WTC11 (cell line): ENCODE measurements around the gene PCGF3. TPM values are rescaled to one million over a fixed set of nuclear protein-coding genes. Genes with fewer than 3 reads are reported as not detected.

Source experiments
- ATAC-seq: fragments of 200-7000 bp; cut with Tn5 transposase; 2 replicates; pipeline ENCODE4 v1.10.0; 2021; ENCODE audit warnings: mild to moderate bottlenecking, moderate library complexity
- CTCF ChIA-PET: fragments of 300-600 bp; sonication (Branson Sonifier 250); formaldehyde crosslinking; loops from one replicate; lab custom pipeline; 2021; ENCODE audit warnings: antibody characterized with exemption; lab: Charles Lee
- POLR2A ChIA-PET: fragments of 350-600 bp; sonication (Branson Sonifier 250); formaldehyde crosslinking; loops from one replicate; lab custom pipeline; 2021; ENCODE audit warnings: antibody characterized with exemption; lab: Charles Lee
- DNase-seq: peaks from one replicate; pipeline ENCODE4 v3.0.0; 2021; ENCODE audit warnings: low spot score
- H3K27ac Mint-ChIP-seq: 2 replicates; pipeline ENCODE4 v1.8.0; 2021; ENCODE audit warnings: mixed read lengths
- H3K27me3 Mint-ChIP-seq: 2 replicates; pipeline ENCODE4 v1.8.0; 2021; ENCODE audit warnings: low read depth, mild to moderate bottlenecking, moderate library complexity, mixed read lengths
- H3K36me3 Mint-ChIP-seq: 2 replicates; pipeline ENCODE4 v1.8.0; 2021; ENCODE audit warnings: mixed read lengths
- H3K4me1 Mint-ChIP-seq: 2 replicates; pipeline ENCODE4 v1.8.0; 2022; ENCODE audit warnings: mixed read lengths
- H3K4me3 Mint-ChIP-seq: 2 replicates; pipeline ENCODE4 v1.8.0; 2021; ENCODE audit warnings: mild to moderate bottlenecking, moderate library complexity, mixed read lengths
- H3K9me3 Mint-ChIP-seq: 2 replicates; pipeline ENCODE4 v1.8.0; 2021; ENCODE audit warnings: mixed read lengths
- E2F5 ChIP-seq: sonication (generic); formaldehyde crosslinking; IDR thresholded peaks from 2 replicates; pipeline ENCODE4 v1.8.1; 2022; ENCODE audit warnings: mild to moderate bottlenecking, moderate library complexity, missing genetic modification reagents
- EMX1 ChIP-seq: fragments of 250-450 bp; sonication (Bioruptor Pico); IDR thresholded peaks from 2 replicates; pipeline ENCODE4 v1.8.0; 2021; ENCODE audit warnings: mild to moderate bottlenecking
- FOXK1 ChIP-seq: sonication (generic); formaldehyde crosslinking; IDR thresholded peaks from 2 replicates; pipeline ENCODE4 v1.8.0; 2022; ENCODE audit warnings: mild to moderate bottlenecking, moderate library complexity, missing genetic modification reagents
- GABPB1 ChIP-seq: sonication (generic); formaldehyde crosslinking; IDR thresholded peaks from 2 replicates; pipeline ENCODE4 v1.8.1; 2023; ENCODE audit warnings: mild to moderate bottlenecking, missing genetic modification reagents
- MLX ChIP-seq: sonication (generic); formaldehyde crosslinking; IDR thresholded peaks from 2 replicates; pipeline ENCODE4 v1.8.1; 2023; ENCODE audit warnings: mild to moderate bottlenecking, missing genetic modification reagents, moderate library complexity
- NFE2L1 ChIP-seq: sonication (generic); formaldehyde crosslinking; IDR thresholded peaks from 2 replicates; pipeline ENCODE4 v1.8.1; 2023; ENCODE audit warnings: missing genetic modification reagents
- NFYB ChIP-seq: sonication (generic); formaldehyde crosslinking; conservative IDR thresholded peaks from 2 replicates; pipeline ENCODE4 v1.8.0; 2022; ENCODE audit warnings: low read depth, missing genetic modification reagents
- NR2C2 ChIP-seq: sonication (generic); formaldehyde crosslinking; IDR thresholded peaks from 2 replicates; pipeline ENCODE4 v1.8.0; 2022; ENCODE audit warnings: mild to moderate bottlenecking, missing genetic modification reagents
- NR3C1 ChIP-seq: sonication (generic); formaldehyde crosslinking; conservative IDR thresholded peaks from 2 replicates; pipeline ENCODE4 v1.8.1; 2023; ENCODE audit warnings: low read depth, mild to moderate bottlenecking, missing genetic modification reagents
- PRRX2 ChIP-seq: fragments of 250-450 bp; sonication (Bioruptor Pico); IDR thresholded peaks from 2 replicates; pipeline ENCODE4 v1.8.0; 2021; ENCODE audit warnings: mild to moderate bottlenecking
- SMAD4 ChIP-seq: sonication (generic); formaldehyde crosslinking; IDR thresholded peaks from 2 replicates; pipeline ENCODE4 v1.8.0; 2022; ENCODE audit warnings: mild to moderate bottlenecking, missing genetic modification reagents
- SP1 ChIP-seq: sonication (generic); formaldehyde crosslinking; conservative IDR thresholded peaks from 2 replicates; pipeline ENCODE4 v1.8.1; 2022; ENCODE audit warnings: missing genetic modification reagents
- TEAD1 ChIP-seq: sonication (generic); formaldehyde crosslinking; IDR thresholded peaks from 2 replicates; pipeline ENCODE4 v1.8.0; 2022; ENCODE audit warnings: mild to moderate bottlenecking, missing genetic modification reagents
- USF1 ChIP-seq: sonication (generic); formaldehyde crosslinking; IDR thresholded peaks from 2 replicates; pipeline ENCODE4 v1.8.0; 2022; ENCODE audit warnings: mild to moderate bottlenecking, missing genetic modification reagents
- ZBTB43 ChIP-seq: sonication (generic); formaldehyde crosslinking; IDR thresholded peaks from 2 replicates; pipeline ENCODE4 v1.8.1; 2023; ENCODE audit warnings: mild to moderate bottlenecking, missing genetic modification reagents
- ZNF219 ChIP-seq: sonication (generic); formaldehyde crosslinking; IDR thresholded peaks from 2 replicates; pipeline ENCODE4 v1.8.0; 2023; ENCODE audit warnings: missing genetic modification reagents, mild to moderate bottlenecking, borderline replicate concordance
- ZNF232 ChIP-seq: sonication (generic); formaldehyde crosslinking; IDR thresholded peaks from 2 replicates; pipeline ENCODE4 v1.8.0; 2022; ENCODE audit warnings: mild to moderate bottlenecking, missing genetic modification reagents
- ZNF263 ChIP-seq: sonication (generic); formaldehyde crosslinking; IDR thresholded peaks from 2 replicates; pipeline ENCODE4 v1.8.1; 2022; ENCODE audit warnings: low read depth, mild to moderate bottlenecking, moderate library complexity, missing genetic modification reagents
- ZNF281 ChIP-seq: sonication (generic); formaldehyde crosslinking; IDR thresholded peaks from 2 replicates; pipeline ENCODE4 v1.8.0; 2023; ENCODE audit warnings: mild to moderate bottlenecking, missing genetic modification reagents
- ZNF423 ChIP-seq: fragments of 250-450 bp; sonication (Bioruptor Pico); IDR thresholded peaks from 2 replicates; pipeline ENCODE4 v2.1.2; 2022; ENCODE audit warnings: mild to moderate bottlenecking, moderate library complexity
- total RNA-seq: library from RNA; stranded (reverse); gene quantifications from 3 replicates; pipeline ENCODE4 v1.2.3, GENCODE V29; 2021
- TF ChIP-seq, protein P1 (sequence below): sonication (generic); formaldehyde crosslinking; IDR thresholded peaks from 2 replicates; pipeline ENCODE4 v1.8.1; 2023; ENCODE audit warnings: mild to moderate bottlenecking, missing genetic modification reagents, moderate library complexity
- TF ChIP-seq, protein P2 (sequence below): sonication (generic); formaldehyde crosslinking; IDR thresholded peaks from 2 replicates; pipeline ENCODE4 v1.8.0; 2022; ENCODE audit warnings: mild to moderate bottlenecking, missing genetic modification reagents
- TF ChIP-seq, protein P3 (sequence below): sonication (generic); formaldehyde crosslinking; IDR thresholded peaks from 2 replicates; pipeline ENCODE4 v1.8.0; 2022; ENCODE audit warnings: mild to moderate bottlenecking, missing genetic modification reagents
- TF ChIP-seq, protein P4 (sequence below): sonication (generic); formaldehyde crosslinking; IDR thresholded peaks from 2 replicates; pipeline ENCODE4 v1.8.1; 2023; ENCODE audit warnings: mild to moderate bottlenecking, moderate library complexity, missing genetic modification reagents

PCGF3 gene
- total RNA-seq, 1 experiment from 2014 or later, result 65.7 TPM

DNA sequence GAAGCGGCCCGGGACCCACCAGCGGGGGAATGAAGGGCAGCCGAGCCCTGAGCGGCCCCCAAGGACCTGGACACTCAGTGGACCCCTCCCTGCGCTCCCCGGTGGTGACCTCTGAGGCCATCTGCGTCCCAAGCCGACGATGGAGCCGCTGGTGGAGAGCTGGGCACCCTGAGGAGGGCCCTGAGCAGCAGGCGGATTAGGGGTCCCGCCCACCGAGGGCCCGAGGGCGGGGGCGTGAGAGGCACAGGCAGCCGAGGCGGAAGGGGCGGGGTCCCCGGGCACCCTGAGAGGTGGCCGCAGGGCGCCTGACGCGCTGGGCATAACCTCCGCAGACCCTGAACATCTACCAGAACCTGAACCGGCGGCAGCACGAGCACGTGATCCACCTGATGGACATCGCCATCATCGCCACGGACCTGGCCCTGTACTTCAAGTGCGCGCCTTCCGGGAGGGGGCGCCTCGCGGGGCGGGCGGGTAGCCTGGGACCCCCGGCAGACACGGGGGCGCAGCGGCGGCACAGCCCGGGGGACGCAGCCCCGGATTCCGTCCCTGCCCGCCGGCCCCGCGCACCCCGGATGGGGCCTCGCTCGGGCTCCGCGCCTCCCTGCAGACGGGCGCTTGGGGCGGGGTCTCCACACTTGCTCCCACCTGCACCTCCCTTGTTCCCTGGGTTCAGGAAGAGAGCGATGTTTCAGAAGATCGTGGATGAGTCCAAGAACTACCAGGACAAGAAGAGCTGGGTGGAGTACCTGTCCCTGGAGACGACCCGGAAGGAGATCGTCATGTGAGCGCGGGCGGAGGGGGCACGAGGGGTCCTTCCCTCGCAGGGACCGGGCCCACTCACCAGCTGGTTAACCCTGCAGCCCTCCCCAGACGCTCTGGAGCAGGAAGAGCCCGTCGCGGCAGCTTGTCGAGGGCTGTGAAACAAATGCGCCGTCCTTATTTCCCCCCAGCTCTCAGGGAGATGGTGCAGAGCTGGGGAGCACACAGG, 41.9 kb upstream of the PCGF3 start:
- Mint-ChIP-seq H3K4me1 (peaks cover 3% of the 10 kb centered on the region), H3K4me3 (peak overlapping the region; percentile 70), H3K36me3 (peaks cover 4% of the 10 kb centered on the region), H3K27me3 (no peaks in the 10 kb centered on the region; the same call in 1 of the 2 replicates), H3K27ac (no peak overlapping the region), H3K9me3 (peaks cover 9% of the 10 kb centered on the region; the same call in 1 of the 2 replicates)
- ATAC-seq (peak; percentile 68), DNase-seq (peak; percentile 71)
- ChIA-PET CTCF (interaction anchor here (0.7 to 2.6 kb wide), 8 partner anchors 10 to 87 kb away, joined by 3 to 17 read pairs (median 4); partner anchors contain the start of genes ATP5ME and MYL5), POLR2A (interaction anchor here (0.7 to 1.1 kb wide), 4 partner anchors 11 to 52 kb away, joined by 3 to 4 read pairs (median 3); partner anchors contain the start of genes ATP5ME and MYL5)
- TF ChIP-seq, protein P1, sequence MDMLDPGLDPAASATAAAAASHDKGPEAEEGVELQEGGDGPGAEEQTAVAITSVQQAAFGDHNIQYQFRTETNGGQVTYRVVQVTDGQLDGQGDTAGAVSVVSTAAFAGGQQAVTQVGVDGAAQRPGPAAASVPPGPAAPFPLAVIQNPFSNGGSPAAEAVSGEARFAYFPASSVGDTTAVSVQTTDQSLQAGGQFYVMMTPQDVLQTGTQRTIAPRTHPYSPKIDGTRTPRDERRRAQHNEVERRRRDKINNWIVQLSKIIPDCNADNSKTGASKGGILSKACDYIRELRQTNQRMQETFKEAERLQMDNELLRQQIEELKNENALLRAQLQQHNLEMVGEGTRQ (CRISPR knock-in tag), result peak; percentile 80
- TF ChIP-seq GABPB1 (CRISPR knock-in tag) (0 out of 2 replicates have a peak, but pooled peaks have one; percentile 38), NFYB (no peak), ZBTB43 (no peak), ZNF263 (CRISPR knock-in tag) (0 out of 2 replicates have a peak, but pooled peaks have one; percentile 3), MLX (CRISPR knock-in tag) (0 out of 2 replicates have a peak, but pooled peaks have one; percentile 45), SP1 (CRISPR knock-in tag) (peak; percentile 64; the same call in 1 of the 2 replicates), ZNF232 (CRISPR knock-in tag) (no peak), E2F5 (CRISPR knock-in tag) (no peak), EMX1 (CRISPR knock-in tag) (no peak), TEAD1 (CRISPR knock-in tag) (peak; percentile 66; the same call in 1 of the 2 replicates), FOXK1 (CRISPR knock-in tag) (0 out of 2 replicates have a peak, but pooled peaks have one; percentile 39), NR3C1 (CRISPR knock-in tag) (no peak), ZNF423 (peak; percentile 52; the same call in 1 of the 2 replicates), ZNF281 (no peak), USF1 (peak; percentile 73), NR2C2 (CRISPR knock-in tag) (peak; percentile 83), NFE2L1 (CRISPR knock-in tag) (0 out of 2 replicates have a peak, but pooled peaks have one; percentile 30), ZNF219 (CRISPR knock-in tag) (0 out of 2 replicates have a peak, but pooled peaks have one; percentile 39), SMAD4 (CRISPR knock-in tag) (peak; percentile 21; the same call in 1 of the 2 replicates), PRRX2 (CRISPR knock-in tag) (no peak)
- TF ChIP-seq, protein P2, sequence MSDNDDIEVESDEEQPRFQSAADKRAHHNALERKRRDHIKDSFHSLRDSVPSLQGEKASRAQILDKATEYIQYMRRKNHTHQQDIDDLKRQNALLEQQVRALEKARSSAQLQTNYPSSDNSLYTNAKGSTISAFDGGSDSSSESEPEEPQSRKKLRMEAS (CRISPR knock-in tag), result peak; percentile 51
- TF ChIP-seq, protein P3, sequence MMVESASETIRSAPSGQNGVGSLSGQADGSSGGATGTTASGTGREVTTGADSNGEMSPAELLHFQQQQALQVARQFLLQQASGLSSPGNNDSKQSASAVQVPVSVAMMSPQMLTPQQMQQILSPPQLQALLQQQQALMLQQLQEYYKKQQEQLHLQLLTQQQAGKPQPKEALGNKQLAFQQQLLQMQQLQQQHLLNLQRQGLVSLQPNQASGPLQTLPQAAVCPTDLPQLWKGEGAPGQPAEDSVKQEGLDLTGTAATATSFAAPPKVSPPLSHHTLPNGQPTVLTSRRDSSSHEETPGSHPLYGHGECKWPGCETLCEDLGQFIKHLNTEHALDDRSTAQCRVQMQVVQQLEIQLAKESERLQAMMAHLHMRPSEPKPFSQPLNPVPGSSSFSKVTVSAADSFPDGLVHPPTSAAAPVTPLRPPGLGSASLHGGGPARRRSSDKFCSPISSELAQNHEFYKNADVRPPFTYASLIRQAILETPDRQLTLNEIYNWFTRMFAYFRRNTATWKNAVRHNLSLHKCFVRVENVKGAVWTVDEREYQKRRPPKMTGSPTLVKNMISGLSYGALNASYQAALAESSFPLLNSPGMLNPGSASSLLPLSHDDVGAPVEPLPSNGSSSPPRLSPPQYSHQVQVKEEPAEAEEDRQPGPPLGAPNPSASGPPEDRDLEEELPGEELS (CRISPR knock-in tag), result 0 out of 2 replicates have a peak, but pooled peaks have one; percentile 61
- TF ChIP-seq, protein P4, sequence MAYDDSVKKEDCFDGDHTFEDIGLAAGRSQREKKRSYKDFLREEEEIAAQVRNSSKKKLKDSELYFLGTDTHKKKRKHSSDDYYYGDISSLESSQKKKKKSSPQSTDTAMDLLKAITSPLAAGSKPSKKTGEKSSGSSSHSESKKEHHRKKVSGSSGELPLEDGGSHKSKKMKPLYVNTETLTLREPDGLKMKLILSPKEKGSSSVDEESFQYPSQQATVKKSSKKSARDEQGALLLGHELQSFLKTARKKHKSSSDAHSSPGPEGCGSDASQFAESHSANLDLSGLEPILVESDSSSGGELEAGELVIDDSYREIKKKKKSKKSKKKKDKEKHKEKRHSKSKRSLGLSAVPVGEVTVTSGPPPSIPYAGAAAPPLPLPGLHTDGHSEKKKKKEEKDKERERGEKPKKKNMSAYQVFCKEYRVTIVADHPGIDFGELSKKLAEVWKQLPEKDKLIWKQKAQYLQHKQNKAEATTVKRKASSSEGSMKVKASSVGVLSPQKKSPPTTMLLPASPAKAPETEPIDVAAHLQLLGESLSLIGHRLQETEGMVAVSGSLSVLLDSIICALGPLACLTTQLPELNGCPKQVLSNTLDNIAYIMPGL (CRISPR knock-in tag), result 0 out of 2 replicates have a peak, but pooled peaks have one; percentile 62
